ENCODE data around the gene PDLIM7.

Gene PDLIM7

DNA sequence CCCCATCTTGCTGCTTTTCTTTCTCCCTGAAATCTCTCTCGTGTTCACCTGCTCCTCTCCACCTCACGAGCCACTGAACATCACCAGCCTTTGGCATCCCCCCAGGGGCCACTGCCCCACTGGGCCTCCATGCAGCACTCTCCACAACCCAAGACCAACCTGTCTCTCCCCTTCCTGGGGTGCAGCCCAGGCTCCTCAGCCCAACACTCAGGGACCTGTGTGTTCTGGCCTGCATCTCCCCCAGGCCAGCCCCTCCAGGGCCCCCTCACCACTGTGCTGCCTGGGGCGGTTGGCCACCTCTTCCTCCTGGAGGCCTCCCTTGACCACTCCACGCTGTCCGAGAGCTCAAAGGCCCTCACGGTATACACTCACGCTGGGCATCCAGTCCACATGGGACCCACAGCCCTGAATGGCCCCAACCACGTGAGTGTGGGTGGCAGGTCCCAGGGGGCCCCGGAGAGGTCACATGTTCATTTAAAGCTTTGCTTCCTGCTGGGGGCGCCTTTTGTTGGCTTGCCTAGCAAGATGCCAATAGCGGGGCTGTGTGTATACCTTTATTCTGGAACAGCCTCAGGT lies 12.7 kb upstream of the PDLIM7 start:
- Histone ChIP-seq H3K4me3 (ENCODE audit: low read length) (peak overlapping the region; percentile 59; the same call in 1 of the 2 replicates), H3K27ac (ENCODE audit: low read length) (peak overlapping the region; percentile 7; the same call in 1 of the 2 replicates), H3K36me3 (replicated peaks; ENCODE audit: insufficient read depth, low read length) (no peaks in the 10 kb centered on the region; the same call in 1 of the 2 replicates), H3K79me2 (ENCODE audit: low read length) (peaks cover 10% of the 10 kb centered on the region), H2AFZ (ENCODE audit: low read length) (0 out of 2 replicates have a peak overlapping the region, but pooled peaks have one; percentile 62), H3K9me3 (replicated peaks; ENCODE audit: insufficient read depth, low read length) (no peaks in the 10 kb centered on the region), H4K20me1 (ENCODE audit: insufficient read depth, low read length) (no peaks in the 10 kb centered on the region), H3K9me2 (replicated peaks; ENCODE audit: insufficient read depth, low read length) (no peaks in the 10 kb centered on the region), H3K27me3 (replicated peaks; ENCODE audit: insufficient read depth, low read length) (no peaks in the 10 kb centered on the region), H3K4me1 (ENCODE audit: low read length) (peaks cover 18% of the 10 kb centered on the region), H3K9ac (ENCODE audit: low read length) (peak overlapping the region; percentile 55; the same call in 1 of the 2 replicates), H3F3A (ENCODE audit: insufficient read depth, low read length) (no peaks in the 10 kb centered on the region), H3K4me2 (ENCODE audit: low read depth, low read length) (peak overlapping the region; percentile 89)
- no peak for TF ChIP-seq EZH2phosphoT487 (IDR thresholded peaks at IDR 0.05; ENCODE audit: low read length)
- no peak for TF ChIP-seq EZH2 (optimal IDR thresholded peaks at IDR 0.05; ENCODE audit: low read depth, low read length)
- TF ChIP-seq, protein P1, sequence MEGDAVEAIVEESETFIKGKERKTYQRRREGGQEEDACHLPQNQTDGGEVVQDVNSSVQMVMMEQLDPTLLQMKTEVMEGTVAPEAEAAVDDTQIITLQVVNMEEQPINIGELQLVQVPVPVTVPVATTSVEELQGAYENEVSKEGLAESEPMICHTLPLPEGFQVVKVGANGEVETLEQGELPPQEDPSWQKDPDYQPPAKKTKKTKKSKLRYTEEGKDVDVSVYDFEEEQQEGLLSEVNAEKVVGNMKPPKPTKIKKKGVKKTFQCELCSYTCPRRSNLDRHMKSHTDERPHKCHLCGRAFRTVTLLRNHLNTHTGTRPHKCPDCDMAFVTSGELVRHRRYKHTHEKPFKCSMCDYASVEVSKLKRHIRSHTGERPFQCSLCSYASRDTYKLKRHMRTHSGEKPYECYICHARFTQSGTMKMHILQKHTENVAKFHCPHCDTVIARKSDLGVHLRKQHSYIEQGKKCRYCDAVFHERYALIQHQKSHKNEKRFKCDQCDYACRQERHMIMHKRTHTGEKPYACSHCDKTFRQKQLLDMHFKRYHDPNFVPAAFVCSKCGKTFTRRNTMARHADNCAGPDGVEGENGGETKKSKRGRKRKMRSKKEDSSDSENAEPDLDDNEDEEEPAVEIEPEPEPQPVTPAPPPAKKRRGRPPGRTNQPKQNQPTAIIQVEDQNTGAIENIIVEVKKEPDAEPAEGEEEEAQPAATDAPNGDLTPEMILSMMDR (IDR thresholded peaks at IDR 0.05; ENCODE audit: low read length), result no peak
- DNase-seq, result no peak

DNA sequence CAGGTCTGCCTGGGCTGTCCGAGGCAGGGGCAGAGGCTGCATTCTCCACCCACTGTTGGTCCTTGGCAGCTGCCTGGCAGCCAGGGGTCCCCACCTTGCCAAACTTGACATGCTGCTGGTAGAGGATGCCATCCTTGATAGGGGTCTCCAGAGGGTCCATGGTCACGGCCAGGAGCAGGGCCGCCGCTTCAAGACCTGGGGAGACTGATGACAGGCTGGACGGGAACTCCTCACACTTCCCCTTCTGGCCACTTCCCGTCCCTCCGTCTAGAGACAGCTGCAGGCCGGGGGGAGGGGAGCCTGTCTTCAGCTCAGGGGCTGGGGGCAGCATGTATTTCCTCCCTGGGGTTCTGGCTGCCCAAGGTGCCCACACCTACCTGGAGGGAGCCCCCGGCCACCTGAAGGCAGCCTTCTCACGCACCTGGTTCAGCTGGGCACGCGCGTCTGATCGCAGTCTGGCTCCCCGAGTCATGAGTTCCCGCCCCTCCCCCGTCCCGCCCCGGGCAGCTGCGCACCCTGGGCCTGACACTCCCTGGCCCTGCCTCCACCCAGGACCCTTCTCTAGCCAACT lies 12.1 kb upstream of the PDLIM7 start, which contains the start of gene DOK3:
Gene DOK3, minus strand, starts transcription at position 446 of the 571 bp plus-strand sequence. Its CDS starts 286 bp downstream, at position 160.
- H3K79me2 ChIP-seq (ENCODE audit: low read length), result peaks cover 3% of the 10 kb centered on the region
- H4K20me1 ChIP-seq (ENCODE audit: insufficient read depth, low read length), result no peaks in the 10 kb centered on the region
- peak; percentile 54 for DNase-seq
- H3K4me1 ChIP-seq (ENCODE audit: low read length), result peaks cover 18% of the 10 kb centered on the region
- peak within 1 kb of the TSS; percentile 62 for H2AFZ ChIP-seq (ENCODE audit: low read length)
- H3K9me2 ChIP-seq (replicated peaks; ENCODE audit: insufficient read depth, low read length), result no peaks in the 10 kb centered on the region
- peak within 1 kb of the TSS; percentile 55; the same call in 1 of the 2 replicates for H3K9ac ChIP-seq (ENCODE audit: low read length)
- H3F3A ChIP-seq (ENCODE audit: insufficient read depth, low read length), result no peaks in the 10 kb centered on the region
- H3K27me3 ChIP-seq (replicated peaks; ENCODE audit: insufficient read depth, low read length), result no peaks in the 10 kb centered on the region
- peak within 1 kb of the TSS; percentile 59 for H3K4me3 ChIP-seq (ENCODE audit: low read length)
- peak within 1 kb of the TSS; percentile 89 for H3K4me2 ChIP-seq (ENCODE audit: low read depth, low read length)
- TF ChIP-seq, protein P1 (IDR thresholded peaks at IDR 0.05; ENCODE audit: low read length), result no peak
- TF ChIP-seq EZH2 (optimal IDR thresholded peaks at IDR 0.05; ENCODE audit: low read depth, low read length) (no peak), EZH2phosphoT487 (IDR thresholded peaks at IDR 0.05; ENCODE audit: low read length) (no peak)
- H3K27ac ChIP-seq (ENCODE audit: low read length), result peak within 1 kb of the TSS; percentile 7; the same call in 1 of the 2 replicates
- no peaks in the 10 kb centered on the region for H3K9me3 ChIP-seq (replicated peaks; ENCODE audit: insufficient read depth, low read length)
- H3K36me3 ChIP-seq (replicated peaks; ENCODE audit: insufficient read depth, low read length), result no peaks in the 10 kb centered on the region; the same call in 1 of the 2 replicates

DNA sequence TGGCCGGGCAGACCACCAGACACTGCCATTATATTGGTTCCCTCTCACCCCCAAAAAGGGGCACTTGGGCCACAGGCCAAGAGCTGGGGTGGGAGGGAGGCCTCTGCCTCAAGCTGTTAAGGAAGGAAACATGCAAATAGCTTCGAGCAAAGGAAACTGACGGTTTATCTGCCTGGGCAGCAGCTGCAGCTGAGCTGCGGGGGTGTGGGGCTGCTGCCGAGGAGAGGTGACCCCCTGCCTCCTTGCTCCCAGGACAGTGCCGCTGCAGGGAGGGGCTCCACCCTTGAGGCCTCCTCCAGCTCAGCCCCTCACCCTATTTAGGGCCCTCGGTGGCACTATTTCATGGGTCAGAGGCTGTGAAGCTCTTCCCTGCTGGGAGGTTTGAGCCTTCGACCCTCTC lies 11.4 kb upstream of the PDLIM7 start:
- 0 out of 2 replicates have a peak overlapping the region, but pooled peaks have one; percentile 6 for H3K27ac ChIP-seq (ENCODE audit: low read length)
- H3K4me2 ChIP-seq (ENCODE audit: low read depth, low read length), result peak overlapping the region; percentile 89
- H4K20me1 ChIP-seq (ENCODE audit: insufficient read depth, low read length), result no peaks in the 10 kb centered on the region
- H2AFZ ChIP-seq (ENCODE audit: low read length), result peak overlapping the region; percentile 62
- peak; percentile 57 for DNase-seq
- TF ChIP-seq EZH2phosphoT487 (IDR thresholded peaks at IDR 0.05; ENCODE audit: low read length) (no peak), EZH2 (optimal IDR thresholded peaks at IDR 0.05; ENCODE audit: low read depth, low read length) (no peak)
- TF ChIP-seq, protein P1 (IDR thresholded peaks at IDR 0.05; ENCODE audit: low read length), result no peak
- no peaks in the 10 kb centered on the region for H3K9me3 ChIP-seq (replicated peaks; ENCODE audit: insufficient read depth, low read length)
- no peaks in the 10 kb centered on the region for H3K9me2 ChIP-seq (replicated peaks; ENCODE audit: insufficient read depth, low read length)
- no peaks in the 10 kb centered on the region for H3F3A ChIP-seq (ENCODE audit: insufficient read depth, low read length)
- H3K79me2 ChIP-seq (ENCODE audit: low read length), result no peaks in the 10 kb centered on the region
- H3K27me3 ChIP-seq (replicated peaks; ENCODE audit: insufficient read depth, low read length), result no peaks in the 10 kb centered on the region
- H3K9ac ChIP-seq (ENCODE audit: low read length), result peak overlapping the region; percentile 55; the same call in 1 of the 2 replicates
- H3K36me3 ChIP-seq (replicated peaks; ENCODE audit: insufficient read depth, low read length), result no peaks in the 10 kb centered on the region; the same call in 1 of the 2 replicates
- H3K4me3 ChIP-seq (ENCODE audit: low read length), result peak overlapping the region; percentile 59
- H3K4me1 ChIP-seq (ENCODE audit: low read length), result peaks cover 18% of the 10 kb centered on the region

Data from MM.1S (cell line).